Loucy (cell line): ENCODE data around the gene ANTXR2.

Source experiments
- CTCF ChIP-seq: fragments of 200-600 bp; sonication (generic); conservative IDR thresholded peaks from 2 replicates; pipeline ENCODE4 v1.5.1; 2014; ENCODE audit warnings: mild to moderate bottlenecking, antibody characterized with exemption, low read length
- EZH2phosphoT487 ChIP-seq: fragments of 200-600 bp; IDR thresholded peaks from 2 replicates; pipeline ENCODE4 v1.6.1; 2018; ENCODE audit warnings: antibody characterized with exemption, mild to moderate bottlenecking, moderate library complexity, borderline replicate concordance

- TF ChIP-seq EZH2phosphoT487 (no peak), CTCF (no peak)
Observed at GRCh38 chr4:79851625-79852304, 221.3 kb downstream of the ANTXR2 start.
